ENCODE data around the gene AKAP1. TPM values are rescaled to one million over a fixed set of nuclear protein-coding genes. Genes with fewer than 3 reads are reported as not detected.
A peak's percentile ranks its signal among the peaks of the same experiment; 100 is the strongest.

The AKAP1 gene
- total RNA-seq, 1 donor, result 14.5 TPM

DNA sequence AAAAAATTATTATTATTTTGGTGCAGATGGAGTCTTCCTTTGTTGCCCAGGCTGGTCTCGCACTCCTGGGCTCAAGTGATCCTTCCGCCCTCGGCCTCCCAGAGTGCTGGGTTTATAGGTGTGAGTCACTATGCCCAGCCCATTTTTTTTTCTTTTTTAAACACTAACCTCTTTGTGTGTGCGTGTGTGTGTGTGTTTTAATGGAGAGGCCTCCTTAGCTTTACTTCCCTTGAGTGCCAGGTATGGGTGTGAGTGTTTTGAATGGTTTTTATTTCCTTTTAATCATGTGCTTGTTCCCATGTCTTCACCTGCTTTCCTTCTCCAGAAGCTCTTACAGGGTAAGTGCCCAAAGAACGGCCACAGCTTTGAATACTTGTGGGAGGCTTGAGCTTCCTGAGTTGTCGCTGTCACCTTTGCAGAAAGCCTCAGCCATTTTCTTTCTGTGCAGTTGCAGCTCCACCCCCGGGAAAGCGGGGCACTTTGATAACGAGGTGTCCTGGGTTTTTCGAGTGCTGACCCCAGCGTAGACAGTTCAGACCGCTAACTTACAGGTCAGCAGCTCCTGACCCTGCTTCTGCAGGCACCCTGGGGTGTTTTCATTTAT, 22.6 kb downstream of the AKAP1 start:
- H3K27ac ChIP-seq (ENCODE audit: low read depth, low read length), result no peak overlapping the region
- peak; percentile 69 for DNase-seq (ENCODE audit: insufficient read length, low spot score, missing footprints)
- H4K20me1 ChIP-seq (ENCODE audit: insufficient read depth, low read length), result peaks cover 17% of the 10 kb centered on the region

DNA sequence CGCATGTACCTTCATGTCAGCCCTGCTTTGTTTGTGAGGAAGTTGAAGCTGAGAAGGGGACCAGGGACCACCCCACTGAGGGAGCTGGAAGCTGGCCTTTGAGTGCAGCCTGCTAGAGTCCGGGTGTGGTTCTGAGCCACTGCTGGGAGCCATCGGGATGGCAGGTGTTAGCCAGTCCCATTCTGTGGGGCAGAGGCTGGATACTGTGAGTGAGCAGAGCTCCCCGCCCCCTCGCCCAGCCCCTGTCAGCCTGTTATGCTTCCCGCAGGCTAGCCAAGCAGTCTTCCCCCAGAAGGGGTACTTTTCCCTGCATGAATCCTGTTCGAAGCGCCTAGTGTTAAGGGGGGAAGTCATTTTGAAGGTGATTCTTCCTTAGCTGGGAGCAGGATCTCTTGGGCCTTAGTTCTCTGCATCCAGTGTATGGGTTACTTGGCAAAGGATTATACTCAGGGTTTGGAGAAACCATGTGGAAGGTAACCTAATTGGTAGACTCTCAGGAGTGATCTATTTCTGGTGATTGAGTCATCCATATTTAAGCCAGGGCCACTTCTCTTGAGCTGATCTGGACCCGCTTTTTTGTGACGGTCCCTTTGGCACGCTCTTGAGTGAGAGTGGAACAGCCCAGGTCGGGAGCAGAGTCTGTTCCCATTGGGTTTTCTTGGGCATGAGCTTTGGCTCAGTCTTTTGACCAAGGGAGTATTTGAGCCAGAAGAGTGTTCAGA, 23.8 kb downstream of the AKAP1 start:
- Histone ChIP-seq H4K20me1 (ENCODE audit: insufficient read depth, low read length) (peaks cover 17% of the 10 kb centered on the region), H3K27me3 (ENCODE audit: insufficient read depth, low read length) (no peaks in the 10 kb centered on the region), H3K4me2 (ENCODE audit: insufficient read depth, low read length) (no peak overlapping the region), H2AFZ (ENCODE audit: low read length) (no peak overlapping the region), H3K79me2 (ENCODE audit: insufficient read depth, low read length) (no peaks in the 10 kb centered on the region), H3K4me1 (ENCODE audit: insufficient read depth, low read length) (peaks cover 4% of the 10 kb centered on the region), H3K27ac (ENCODE audit: low read depth, low read length) (no peak overlapping the region), H3K4me3 (ENCODE audit: insufficient read depth, low read length) (no peak overlapping the region), H3K9me3 (ENCODE audit: low read depth, low read length) (no peaks in the 10 kb centered on the region), H3K36me3 (ENCODE audit: insufficient read depth, low read length) (no peaks in the 10 kb centered on the region)
- DNase-seq (ENCODE audit: insufficient read length, low spot score, missing footprints), result peak; percentile 69
- TF ChIP-seq, protein P1, sequence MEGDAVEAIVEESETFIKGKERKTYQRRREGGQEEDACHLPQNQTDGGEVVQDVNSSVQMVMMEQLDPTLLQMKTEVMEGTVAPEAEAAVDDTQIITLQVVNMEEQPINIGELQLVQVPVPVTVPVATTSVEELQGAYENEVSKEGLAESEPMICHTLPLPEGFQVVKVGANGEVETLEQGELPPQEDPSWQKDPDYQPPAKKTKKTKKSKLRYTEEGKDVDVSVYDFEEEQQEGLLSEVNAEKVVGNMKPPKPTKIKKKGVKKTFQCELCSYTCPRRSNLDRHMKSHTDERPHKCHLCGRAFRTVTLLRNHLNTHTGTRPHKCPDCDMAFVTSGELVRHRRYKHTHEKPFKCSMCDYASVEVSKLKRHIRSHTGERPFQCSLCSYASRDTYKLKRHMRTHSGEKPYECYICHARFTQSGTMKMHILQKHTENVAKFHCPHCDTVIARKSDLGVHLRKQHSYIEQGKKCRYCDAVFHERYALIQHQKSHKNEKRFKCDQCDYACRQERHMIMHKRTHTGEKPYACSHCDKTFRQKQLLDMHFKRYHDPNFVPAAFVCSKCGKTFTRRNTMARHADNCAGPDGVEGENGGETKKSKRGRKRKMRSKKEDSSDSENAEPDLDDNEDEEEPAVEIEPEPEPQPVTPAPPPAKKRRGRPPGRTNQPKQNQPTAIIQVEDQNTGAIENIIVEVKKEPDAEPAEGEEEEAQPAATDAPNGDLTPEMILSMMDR (IDR thresholded peaks at IDR 0.05; ENCODE audit: extremely low read depth, low read depth, low read length), result no peak

More for the DNA sequence above, 22.6 kb downstream of the AKAP1 start:
- Histone ChIP-seq H3K9me3 (ENCODE audit: low read depth, low read length) (no peaks in the 10 kb centered on the region), H3K4me2 (ENCODE audit: insufficient read depth, low read length) (no peak overlapping the region), H3K4me1 (ENCODE audit: insufficient read depth, low read length) (peaks cover 4% of the 10 kb centered on the region), H3K79me2 (ENCODE audit: insufficient read depth, low read length) (no peaks in the 10 kb centered on the region), H3K36me3 (ENCODE audit: insufficient read depth, low read length) (no peaks in the 10 kb centered on the region), H3K27me3 (ENCODE audit: insufficient read depth, low read length) (no peaks in the 10 kb centered on the region), H2AFZ (ENCODE audit: low read length) (no peak overlapping the region), H3K4me3 (ENCODE audit: insufficient read depth, low read length) (no peak overlapping the region)
- TF ChIP-seq, protein P1 (IDR thresholded peaks at IDR 0.05; ENCODE audit: extremely low read depth, low read depth, low read length), result no peak

DNA sequence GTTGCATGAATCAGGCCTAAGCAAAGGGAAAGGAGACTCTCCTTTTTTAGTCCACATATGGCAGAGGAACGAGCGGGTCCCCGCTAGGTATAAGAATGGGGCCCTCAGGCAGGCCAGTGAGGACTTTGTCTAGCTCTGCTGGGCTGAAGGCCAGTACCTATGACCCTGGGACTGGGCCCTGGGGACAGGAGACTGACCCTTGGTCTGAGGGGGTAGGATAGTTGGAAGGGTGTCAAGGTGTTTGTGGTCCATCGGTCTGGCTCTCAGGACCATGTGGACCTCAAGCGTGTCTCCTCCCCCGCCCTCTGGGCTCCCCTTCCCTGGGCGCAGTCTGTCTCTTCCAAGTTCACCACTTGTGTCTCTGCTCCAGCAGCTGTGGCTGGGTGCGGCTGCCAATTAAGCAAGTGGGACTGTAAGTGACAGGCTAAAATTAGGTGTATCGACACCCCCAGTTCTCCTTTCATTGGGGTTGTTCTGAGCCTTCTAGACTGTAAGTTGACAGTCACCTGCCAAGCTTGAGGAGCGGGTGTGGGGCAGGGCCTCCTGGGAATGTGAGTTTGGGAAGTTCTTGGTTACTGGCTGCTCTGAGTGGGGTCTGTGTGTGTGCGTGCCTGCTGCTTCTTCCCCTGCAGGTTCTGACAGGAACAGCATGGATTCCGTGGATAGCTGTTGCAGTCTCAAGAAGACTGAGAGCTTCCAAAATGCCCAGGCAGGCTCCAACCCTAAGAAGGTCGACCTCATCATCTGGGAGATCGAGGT, 24.5 kb downstream of the AKAP1 start:
- no peak overlapping the region for H3K27ac ChIP-seq (ENCODE audit: low read depth, low read length)
- H2AFZ ChIP-seq (ENCODE audit: low read length), result no peak overlapping the region
- TF ChIP-seq, protein P1 (IDR thresholded peaks at IDR 0.05; ENCODE audit: extremely low read depth, low read depth, low read length), result no peak
- DNase-seq (ENCODE audit: insufficient read length, low spot score, missing footprints), result no peak
- no peaks in the 10 kb centered on the region for H3K79me2 ChIP-seq (ENCODE audit: insufficient read depth, low read length)
- peaks cover 15% of the 10 kb centered on the region for H4K20me1 ChIP-seq (ENCODE audit: insufficient read depth, low read length)
- peaks cover 4% of the 10 kb centered on the region for H3K4me1 ChIP-seq (ENCODE audit: insufficient read depth, low read length)
- H3K27me3 ChIP-seq (ENCODE audit: insufficient read depth, low read length), result no peaks in the 10 kb centered on the region
- no peaks in the 10 kb centered on the region for H3K9me3 ChIP-seq (ENCODE audit: low read depth, low read length)
- H3K36me3 ChIP-seq (ENCODE audit: insufficient read depth, low read length), result no peaks in the 10 kb centered on the region
- H3K4me3 ChIP-seq (ENCODE audit: insufficient read depth, low read length), result no peak overlapping the region
- no peak overlapping the region for H3K4me2 ChIP-seq (ENCODE audit: insufficient read depth, low read length)

DNA sequence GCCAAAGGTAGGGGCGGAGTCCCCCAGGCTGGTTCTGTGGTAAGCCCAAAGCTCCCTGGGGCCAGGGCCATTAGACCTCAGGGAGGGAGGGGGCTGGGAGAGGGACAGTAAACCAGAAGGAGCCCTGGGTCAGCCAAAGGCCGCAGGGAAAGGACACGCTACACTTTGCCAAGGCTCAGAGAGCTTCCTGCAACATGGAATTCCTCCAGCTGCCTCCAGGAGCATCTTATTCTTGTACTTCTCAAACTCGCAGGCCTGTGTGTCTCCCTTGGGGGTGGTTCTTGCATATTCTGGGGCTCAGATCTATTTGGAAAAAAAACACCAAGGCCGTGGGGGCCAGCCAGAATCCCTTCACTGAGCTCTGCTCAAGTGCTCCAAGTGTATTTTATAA, 25.1 kb downstream of the AKAP1 start:
- Histone ChIP-seq H3K79me2 (ENCODE audit: insufficient read depth, low read length) (no peaks in the 10 kb centered on the region), H3K4me3 (ENCODE audit: insufficient read depth, low read length) (no peak overlapping the region), H3K4me1 (ENCODE audit: insufficient read depth, low read length) (peaks cover under 1% of the 10 kb centered on the region), H3K27me3 (ENCODE audit: insufficient read depth, low read length) (no peaks in the 10 kb centered on the region), H3K9me3 (ENCODE audit: low read depth, low read length) (no peaks in the 10 kb centered on the region), H3K27ac (ENCODE audit: low read depth, low read length) (no peak overlapping the region), H3K4me2 (ENCODE audit: insufficient read depth, low read length) (no peak overlapping the region), H2AFZ (ENCODE audit: low read length) (no peak overlapping the region), H3K36me3 (ENCODE audit: insufficient read depth, low read length) (no peaks in the 10 kb centered on the region), H4K20me1 (ENCODE audit: insufficient read depth, low read length) (peaks cover 9% of the 10 kb centered on the region)
- no peak for DNase-seq (ENCODE audit: insufficient read length, low spot score, missing footprints)
- TF ChIP-seq, protein P1 (IDR thresholded peaks at IDR 0.05; ENCODE audit: extremely low read depth, low read depth, low read length), result no peak

Measured in osteoblast (primary cell).